GM12873 (cell line): ENCODE data around the gene KRTAP3-3.
"Not testable (repeated sequence)": the region's sequence is repeated elsewhere in the genome, so short reads cannot be mapped to it uniquely, and the experiment has no call there.

Source experiments
- CTCF ChIP-seq: IDR thresholded peaks from 2 replicates; pipeline ENCODE4 v1.5.1; 2012; ENCODE audit warnings: low read depth, mild to moderate bottlenecking, moderate library complexity, low read length, control low read depth; ENCODE audit not compliant: insufficient read depth; ENCODE audit errors: missing control alignments

The KRTAP3-3 gene

GRCh38 chr17:41003926-41004325 is 10.0 kb upstream of the KRTAP3-3 start:
- no peak for TF ChIP-seq CTCF

DNA sequence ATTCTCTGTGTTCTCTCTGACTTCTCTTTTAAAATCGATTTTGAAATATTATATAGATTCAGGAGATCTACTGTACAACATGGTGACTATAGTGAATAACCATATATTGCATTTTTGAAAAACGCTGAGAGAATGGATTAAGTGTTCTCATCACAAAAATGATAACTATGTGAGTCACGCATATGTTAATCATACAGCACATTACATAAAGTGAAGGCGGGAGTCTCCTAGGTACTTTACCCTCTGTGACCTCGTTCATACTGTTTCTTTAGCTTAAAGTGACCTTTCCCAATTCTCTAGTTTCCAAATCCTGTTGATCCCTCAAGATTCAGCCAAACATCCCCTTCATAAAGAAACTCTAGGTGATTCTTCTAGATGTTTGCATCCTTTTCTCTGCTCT is 8.8 kb upstream of the KRTAP3-3 start:
- TF ChIP-seq CTCF, result no peak

DNA sequence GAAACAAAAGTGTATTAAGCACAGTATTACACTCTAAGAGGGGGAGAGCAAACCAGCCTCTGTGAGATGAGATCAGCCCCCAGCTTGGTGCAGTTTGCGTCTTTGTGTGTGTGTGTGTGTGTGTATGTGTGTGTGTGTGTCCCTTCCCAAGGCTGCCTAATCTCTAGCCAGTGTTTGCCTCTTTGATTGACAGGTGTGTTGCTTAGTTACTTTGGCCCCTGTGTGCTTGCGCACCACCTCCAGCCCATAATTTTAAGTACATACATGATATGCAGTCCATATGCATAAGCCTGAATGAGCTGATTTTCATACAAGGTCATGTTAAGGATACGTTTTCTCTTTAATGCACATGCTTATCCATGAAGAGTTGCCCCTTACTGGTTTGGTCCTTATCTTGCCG is 7.8 kb upstream of the KRTAP3-3 start:
- TF ChIP-seq CTCF, result no peak

DNA sequence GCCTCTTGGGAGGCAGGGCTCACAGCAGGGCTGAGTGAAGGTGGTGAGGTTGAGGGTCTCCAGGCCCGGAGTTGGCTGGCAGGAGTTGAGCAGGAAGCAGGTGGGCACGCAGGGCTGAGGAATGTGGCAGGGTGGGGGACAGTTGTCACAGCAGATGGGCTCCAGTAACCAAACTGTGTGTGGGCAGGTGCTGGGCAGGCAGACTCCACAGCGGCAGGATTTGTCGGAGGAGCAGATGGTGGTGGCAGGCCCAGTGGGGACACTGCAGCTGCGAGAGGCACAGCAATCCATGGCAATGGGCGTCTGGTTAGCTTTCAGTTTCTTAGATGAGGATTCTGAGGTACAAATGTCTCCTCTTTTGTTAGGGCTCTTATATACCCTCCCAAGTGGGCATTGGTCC is 5.6 kb upstream of the KRTAP3-3 start, which contains the start of gene KRTAP3-2:
Gene KRTAP3-2 (minus strand): TSS at position 344 of the 400 bp plus-strand sequence. CDS start 53 bp downstream, at position 291.
- not testable (repeated sequence) for TF ChIP-seq CTCF

DNA sequence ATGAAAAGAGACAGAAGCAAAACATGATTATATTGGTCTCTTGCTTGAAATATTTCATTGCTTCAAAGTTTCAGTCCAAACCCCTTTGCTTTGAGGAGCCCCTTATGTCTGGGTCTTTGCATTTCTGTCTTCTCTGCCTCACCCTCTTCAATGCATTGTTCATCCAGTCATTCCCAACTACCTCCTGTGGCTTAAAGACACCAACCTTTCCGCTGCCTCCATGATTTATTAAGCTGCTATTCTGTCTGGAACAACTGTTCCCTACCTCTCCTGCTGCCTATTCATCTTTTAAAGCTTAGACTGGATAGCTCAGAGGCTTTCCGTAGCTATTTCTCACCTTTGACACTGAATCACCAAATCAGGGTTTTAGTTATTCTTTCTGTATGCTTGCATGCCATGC is 3.4 kb upstream of the KRTAP3-3 start:
- no peak for TF ChIP-seq CTCF

DNA sequence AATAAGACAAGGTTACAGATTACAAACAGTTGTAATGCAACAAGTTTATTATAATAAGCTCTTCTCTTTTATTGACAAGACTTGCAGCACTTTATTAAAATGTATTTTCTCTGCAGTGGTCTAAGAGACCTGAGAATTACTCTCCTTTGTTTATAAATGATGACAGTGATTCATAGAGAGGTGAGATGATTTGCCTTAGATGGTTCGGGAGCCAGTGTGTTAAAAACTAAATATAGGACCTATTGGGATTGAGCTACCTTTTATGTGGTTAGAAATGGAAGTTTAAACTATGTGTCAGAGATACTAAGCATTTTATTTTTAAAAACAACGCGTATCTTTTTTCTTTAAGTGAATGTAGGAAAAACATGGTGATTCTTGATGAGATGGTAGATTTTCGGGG is 2.9 kb upstream of the KRTAP3-3 start:
- TF ChIP-seq CTCF, result no peak

GRCh38 chr17:40995116-40995515 is 1.2 kb upstream of the KRTAP3-3 start:
- TF ChIP-seq CTCF, result no peak

GRCh38 chr17:40993084-40993483 is 880 bp downstream of the KRTAP3-3 start:
- TF ChIP-seq CTCF, result no peak
